Fibroblast of skin of left biceps (primary cell): Measurements from ENCODE around the gene MSI2.

Source experiments
- DNase-seq, 2 experiments: peaks; one replicate each; pipeline ENCODE4 v3.0.0-alpha.2; 2013; ENCODE audit warnings: low read depth in 2 of 2

MSI2 gene

DNA sequence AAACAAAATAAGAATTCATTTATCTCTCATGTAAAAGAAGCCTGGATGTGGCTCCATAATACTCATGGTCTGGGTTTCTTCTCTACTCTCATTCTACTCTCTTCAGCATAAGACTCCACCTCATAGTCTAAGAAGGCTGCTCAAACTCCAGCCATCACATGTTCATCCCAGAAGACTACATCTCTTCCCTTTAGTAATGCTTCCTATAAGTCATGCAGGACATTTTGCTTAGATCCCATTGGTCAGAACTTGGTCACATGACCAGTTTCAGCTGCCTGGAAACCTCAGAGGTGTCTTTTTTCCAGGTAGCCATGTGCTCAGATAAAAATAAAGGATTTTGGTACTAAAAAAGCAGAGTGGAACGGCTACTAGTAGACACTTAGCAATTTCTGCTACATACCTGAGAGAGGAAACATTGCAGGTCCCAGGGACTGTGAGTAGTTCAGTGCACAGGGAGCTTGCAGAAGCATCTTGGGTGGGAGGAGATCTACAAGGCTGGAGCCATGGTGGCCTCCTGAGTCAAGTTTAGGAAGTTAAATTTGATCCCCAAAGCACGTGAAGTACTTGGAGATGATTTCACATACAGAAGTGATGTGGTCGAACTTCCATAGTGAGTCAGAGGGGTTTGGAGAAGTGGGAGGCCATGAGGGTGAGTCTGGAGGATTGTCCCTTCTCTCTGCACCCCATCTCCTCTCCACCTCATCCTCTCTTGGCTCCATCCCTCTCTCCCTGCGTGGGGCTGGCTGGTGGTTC lies 378.6 kb downstream of the MSI2 start:
- no peak for DNase-seq

DNA sequence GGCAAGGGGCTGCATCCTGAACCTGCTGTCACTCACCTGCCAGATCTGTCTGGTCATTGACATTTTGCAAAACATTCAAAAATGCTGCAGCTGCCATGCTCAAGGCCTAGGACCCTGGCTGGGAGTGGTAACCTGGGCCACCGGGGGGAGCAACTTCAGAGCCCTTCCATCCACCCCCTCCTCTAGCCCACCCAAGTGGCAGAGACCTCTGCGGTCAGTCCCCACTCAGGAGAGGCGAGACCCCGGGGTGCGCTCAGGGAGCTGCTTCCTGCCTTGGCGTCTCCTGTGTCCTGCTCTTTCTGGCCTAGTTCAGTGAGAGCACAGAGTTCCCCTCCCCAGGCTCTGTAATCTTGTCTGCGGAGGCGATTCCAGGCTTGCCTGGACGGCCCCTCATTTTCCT lies 380.0 kb downstream of the MSI2 start:
- no peak for DNase-seq

DNA sequence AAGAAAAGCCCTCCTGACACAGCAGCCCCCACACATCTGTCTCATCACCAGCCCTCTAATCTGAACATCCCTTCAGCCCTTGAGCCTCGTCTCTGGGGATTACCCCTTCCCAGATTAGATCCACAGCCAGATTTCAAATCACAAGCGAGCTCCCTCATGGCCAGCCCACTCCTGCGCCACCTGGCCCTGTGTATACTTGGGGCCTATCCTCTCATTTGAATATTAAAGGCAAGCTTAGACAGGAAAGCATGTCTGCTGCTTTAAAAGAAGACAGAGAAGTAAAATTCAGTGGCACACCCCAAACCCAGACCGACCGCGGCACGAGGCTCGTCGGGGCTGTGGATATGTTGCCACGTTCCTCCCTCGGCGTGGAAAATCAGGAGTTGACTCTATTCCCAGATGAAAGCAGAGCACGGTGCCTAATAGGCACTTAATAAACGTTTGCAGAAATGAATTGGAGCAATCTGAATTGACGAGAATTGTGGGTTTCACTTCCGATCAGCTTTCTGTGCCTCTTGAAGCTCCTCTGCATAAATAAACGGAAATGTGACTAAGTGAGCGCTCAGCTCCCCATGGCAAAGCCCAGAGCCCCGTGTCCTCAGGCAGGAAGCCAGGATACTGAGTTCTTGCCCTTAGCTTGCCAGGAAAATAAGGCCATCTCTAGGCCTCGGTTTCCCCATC lies 380.8 kb downstream of the MSI2 start:
- DNase-seq: no peak

DNA sequence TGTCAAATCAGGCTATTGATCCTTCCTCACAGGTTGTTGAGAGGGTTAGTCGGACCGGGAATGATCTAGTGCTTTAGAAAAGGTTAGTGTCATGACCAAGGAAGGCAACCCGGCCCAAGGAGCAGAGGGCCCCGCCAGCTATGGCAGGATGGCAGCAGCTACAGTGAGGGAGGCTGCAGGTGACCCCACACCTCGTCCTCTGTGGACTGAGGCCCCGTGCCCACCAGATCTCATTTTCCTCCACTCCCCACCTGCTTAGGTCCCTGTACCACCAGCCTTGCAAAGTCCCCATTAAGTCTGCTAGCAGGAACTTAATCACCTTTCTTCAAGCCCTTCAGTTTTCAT lies 381.3 kb downstream of the MSI2 start:
- no peak for DNase-seq

DNA sequence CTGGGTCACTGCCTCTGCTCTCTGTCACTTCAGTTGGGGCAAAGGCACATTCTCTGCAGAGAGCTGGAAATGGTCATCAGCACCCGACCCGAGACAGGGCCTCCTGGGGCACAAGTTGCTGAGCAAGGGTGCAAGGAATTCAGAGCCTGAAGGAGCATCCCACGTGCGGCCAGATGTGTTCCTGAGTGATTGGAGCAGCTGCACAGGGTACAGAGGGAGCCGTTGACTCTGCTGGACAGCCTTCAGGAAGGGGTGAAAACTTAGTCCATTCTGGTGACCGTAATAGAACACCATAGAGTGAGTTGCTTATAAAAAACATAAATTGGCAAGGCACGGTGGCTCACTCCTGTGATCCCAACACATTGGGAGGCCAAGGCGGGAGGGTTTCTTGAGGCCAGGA lies 382.0 kb downstream of the MSI2 start:
- DNase-seq: no peak

DNA sequence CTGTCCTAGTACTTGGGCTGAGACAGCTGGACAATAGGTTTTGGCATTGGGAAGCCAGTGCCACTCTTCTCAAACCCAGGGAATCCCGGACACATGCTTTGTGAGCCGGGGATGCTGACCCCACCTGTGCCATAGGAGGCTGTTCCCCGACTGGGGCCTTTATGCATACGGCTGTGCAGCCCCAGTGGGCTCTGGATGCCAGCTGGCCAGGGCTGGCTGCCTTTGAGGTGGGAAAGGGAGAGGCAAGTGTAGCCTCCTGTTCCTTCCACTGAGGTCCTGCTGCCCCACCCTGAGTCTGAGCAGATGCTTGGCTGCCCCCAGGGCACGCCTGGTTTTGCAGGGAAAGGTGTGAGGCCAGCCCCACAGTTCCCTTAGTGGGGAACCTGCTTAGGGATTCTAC lies 383.1 kb downstream of the MSI2 start:
- no peak for DNase-seq

DNA sequence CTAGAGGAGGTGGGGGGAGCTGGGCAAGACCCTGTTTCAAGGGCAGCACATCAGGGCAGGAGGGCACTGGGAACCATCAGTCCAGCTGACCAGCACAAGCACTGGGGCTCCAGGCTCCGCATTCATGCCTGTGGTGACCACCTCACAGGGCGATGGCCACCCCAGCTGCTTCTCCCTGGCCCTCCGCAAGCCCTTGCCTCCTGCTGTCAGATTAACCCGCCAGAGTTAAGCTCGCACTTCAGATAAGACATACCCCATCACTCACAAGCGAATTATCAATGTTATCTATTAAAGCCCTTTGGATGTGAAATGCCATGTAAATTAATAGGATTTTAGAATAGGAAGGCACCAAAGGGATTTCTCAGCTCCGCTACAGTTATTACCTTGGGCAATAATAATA lies 383.8 kb downstream of the MSI2 start:
- DNase-seq: no peak

DNA sequence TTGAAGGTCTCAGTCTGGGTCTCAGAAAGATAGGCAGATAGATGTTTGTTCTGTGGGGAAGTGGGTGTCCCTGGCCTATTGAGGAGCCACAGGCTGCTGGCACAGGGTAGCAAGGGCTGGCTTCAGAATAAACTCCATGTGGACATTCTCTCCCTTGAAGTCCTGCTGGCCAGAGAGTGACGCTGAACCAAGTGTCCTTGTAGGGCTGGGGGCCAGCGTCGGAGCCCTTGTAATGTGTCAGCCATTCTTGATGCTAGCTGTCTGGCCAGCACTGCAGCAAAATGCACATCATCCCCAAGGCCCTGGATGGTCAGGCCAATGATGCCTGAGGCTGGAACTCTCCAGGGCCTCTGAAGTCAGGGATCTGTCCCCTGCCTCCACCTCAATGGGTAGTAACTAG lies 385.4 kb downstream of the MSI2 start:
- no peak for DNase-seq

DNA sequence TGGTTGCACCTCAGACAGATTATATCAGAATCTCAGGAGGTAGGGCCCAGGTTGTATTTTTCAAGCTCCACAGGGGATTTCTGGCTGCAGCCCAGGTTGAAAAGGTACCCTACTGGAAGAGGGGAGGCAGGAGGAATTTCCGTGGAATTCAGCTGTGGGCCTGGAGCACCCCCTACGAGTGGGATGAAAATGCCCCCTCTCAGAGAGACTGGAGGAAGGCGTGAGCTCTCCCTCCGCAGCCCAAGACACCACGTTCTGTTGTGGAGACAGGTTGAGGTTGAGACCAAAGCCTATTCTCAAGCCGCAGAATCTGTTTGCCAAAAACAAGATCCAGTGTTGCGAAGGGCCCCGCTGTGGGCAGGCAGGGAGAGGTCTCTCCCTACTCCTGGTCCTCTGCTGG lies 386.7 kb downstream of the MSI2 start:
- no peak for DNase-seq

DNA sequence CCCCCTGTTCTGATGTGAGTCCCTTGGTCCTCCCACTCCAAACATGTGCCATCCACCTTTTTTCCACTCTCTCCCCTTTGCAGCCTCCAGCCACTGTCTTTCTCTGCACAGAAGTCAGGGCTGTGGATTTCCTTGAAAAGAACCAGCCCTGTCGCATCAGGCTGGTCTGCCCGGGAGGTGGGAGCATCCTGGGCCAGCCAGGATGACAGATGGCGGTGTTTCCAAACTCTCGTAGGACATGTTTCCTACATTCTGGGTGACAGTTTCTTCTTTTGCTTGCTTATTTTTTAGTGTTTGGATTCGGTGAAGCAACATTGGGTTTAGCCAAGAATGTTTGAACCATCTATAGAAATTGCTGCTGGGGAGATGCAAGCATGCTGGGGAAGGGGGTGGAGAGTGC lies 388.0 kb downstream of the MSI2 start:
- no peak for DNase-seq

DNA sequence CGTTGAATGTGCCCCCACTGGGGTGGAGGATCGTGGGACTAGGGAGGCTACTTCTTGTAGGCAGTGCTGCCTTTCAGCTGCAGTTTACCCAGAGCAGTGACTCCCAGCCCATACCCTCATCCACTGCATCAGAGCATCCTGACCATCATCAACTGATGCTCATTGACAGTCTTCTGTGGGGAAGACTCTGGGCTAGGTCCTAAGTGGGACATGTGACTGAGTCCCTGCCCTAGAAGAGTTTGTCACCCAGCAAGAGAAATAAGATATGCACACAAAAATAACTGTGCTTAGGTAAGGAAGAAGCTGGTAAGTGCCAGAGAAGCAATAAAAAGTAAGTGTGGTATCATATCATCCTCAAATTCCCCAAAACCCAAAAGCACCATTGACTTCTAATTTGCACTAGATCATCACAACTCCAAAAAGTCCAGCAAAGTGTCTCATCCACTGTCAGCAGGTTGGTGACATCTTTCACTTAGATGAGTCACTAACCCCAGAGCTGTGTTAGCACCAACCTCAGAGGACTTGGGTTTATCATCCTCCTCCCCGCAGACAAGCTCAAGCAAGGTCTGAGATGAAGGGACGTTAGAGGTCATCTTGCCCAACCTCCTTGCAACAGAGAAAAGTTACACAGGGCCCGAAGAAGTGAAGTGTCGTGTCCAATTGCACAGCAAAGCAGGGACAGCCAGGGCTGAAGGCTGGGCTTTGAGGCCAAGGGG lies 389.8 kb downstream of the MSI2 start:
- no peak for DNase-seq

DNA sequence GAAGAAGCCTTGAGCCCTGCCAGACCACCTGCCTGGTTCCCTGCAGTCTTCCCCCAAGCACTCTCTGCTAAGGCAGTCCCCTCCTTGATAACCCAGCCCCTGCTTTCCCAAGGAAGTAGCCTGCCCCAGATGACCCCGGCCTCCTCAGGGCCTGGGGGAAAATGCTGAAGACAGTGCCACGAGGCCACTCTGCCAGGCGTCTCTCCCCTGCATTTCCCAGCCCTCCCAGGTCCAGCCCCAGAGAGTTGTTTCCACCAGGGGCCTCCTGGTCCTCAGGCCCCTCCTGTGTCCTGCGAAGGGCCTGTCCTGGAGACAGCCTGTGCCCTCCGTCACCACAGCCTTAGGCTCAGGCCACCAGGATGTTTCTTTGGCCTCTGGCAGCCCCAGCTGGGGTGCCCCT lies 392.4 kb downstream of the MSI2 start:
- no peak for DNase-seq

DNA sequence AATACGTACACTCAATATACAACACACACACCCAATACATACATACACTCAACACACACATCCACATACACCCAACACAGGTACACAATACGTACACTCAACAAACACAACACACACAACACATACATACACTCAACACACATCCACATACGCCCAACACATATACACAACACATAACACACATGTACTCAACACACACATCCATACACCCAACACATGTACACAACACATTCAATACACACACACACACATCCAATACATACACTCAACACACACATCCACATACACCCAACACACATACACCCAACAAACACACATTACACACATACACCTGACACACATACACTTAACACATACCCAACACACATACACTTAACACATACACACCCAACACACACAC lies 392.9 kb downstream of the MSI2 start:
- no peak for DNase-seq

DNA sequence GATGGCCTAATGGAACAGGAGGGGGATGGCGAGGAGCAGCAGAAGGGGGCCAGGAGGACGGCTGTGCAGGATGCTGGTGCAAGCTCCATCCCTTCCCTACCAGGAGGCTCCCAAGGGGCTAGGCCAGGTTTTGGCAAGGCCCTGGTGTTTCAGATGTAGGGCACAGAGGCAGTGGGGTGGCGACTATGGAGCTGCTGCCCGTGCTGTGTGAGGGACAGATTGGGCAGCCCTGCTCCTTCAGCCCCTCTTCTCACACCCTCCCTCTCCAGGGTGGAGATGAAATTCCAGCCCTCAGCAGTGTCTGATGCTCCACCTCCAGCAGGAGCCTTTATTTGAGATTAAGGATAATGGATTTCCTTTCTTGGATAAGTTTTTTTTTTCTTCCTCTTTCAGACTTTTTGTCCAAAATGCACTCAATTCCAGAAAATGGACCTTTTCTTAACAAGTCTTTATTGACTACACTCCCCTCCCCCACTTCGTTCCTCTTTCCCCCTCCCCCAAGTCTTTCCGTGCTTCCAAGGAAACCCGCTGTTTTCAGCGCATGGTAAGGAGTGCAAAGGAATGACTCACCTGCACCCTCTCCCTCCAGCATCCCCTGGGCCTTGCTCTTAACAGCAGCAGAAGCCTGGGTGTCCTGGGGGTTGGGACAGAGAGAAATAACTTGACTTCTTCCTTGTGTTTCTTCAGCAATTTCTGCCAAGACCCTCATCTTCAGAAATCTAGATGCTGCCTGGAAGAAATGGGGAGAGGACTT lies 393.6 kb downstream of the MSI2 start:
- peak; percentile 22 to 26 for DNase-seq

DNA sequence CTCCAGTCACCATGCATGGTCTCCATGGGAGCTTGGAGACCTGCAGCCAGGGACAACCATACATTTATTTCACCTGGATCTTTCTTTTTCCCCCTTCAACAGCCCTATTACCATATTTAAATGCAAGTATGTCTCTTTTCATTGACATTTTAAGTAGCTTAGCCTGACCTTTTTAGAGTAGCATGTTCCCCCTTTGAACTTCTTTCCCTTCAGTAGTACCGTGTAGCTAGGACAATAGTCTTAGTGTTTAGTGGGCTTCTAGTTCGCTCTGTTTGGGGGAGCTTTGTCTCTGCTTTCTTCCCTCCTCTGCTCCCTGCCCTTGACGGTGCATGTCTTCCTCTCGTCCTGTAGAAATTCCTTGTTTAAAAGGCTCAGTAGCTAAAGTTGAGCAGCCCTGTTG lies 394.2 kb downstream of the MSI2 start:
- no peak for DNase-seq

DNA sequence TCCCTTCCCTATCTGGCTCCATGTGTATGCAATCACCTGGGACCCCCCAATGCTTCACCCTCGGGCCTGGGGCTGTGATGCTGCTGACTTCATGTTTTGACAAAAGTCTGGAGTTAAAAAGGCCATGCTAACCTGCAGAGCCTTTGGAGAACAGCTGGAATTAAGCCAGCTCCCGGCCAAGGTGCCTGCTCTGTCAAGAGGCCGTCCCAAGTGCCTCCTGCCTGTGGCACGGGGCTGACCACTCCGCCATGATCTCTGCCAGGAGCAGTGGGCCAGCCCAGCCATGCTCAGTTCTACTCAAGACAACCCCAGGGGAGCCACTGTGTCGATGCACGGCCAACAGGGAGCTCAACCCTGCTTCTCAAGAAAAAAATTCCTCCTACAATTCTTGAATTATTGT lies 395.1 kb downstream of the MSI2 start:
- DNase-seq: no peak

DNA sequence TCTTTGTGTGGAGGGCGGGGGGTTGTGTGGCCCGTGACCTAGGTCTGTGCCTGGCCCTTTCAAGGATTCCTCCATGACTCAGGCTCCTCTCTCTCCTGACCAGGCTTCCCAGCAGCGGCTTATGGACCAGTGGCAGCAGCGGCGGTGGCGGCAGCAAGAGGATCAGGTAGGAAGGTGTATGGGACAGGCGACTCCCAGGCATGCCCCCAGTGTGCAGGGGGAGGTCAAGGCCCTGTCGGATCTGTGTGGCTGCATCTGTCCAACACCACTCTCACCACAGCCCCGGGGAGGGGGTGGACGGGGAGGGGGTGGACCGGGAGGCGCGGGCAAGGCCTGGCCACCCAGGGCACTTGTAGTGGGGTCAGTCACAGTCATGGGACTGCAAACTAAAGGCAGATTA lies 395.7 kb downstream of the MSI2 start:
- DNase-seq: no peak

DNA sequence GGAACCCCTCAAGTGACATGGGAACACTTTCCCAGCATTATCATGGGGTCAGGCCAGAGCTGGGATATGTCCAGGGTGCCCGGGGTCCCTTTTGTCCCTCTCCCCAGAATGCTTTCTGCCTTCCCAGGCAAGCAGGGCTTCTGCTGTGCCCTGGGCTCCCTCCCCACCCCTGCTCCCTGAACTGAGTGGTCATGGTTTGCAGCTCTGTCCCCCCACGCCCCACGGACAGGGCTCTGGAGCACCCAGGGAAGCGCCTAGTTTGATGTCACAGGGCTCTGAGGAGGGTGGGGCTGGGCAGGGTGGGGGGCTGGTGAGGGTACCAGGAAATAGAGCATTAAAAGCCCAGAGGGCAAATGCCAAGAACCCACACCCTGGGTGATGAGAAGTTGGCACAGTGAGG lies 396.5 kb downstream of the MSI2 start:
- DNase-seq: no peak

DNA sequence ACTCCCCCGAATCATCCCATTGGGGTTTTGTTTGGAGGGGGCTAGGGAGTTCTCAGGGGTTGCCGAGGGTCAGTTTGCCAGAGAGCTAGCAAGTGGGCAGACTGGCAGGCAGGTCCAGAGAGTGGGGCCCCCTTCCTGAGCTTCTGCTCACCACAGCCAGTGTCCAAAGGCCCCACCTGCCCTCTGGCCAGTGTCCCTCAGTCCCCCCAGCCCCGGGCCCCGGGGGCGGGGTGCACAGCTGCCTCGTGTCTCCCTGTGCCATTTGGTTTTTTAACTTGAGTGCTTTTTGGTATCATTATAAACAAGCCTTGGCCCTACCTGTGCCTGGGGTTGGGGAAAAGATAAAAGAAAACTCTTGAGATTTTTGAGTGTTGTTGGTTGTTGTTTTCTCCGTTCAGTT lies 397.0 kb downstream of the MSI2 start:
- no peak for DNase-seq

DNA sequence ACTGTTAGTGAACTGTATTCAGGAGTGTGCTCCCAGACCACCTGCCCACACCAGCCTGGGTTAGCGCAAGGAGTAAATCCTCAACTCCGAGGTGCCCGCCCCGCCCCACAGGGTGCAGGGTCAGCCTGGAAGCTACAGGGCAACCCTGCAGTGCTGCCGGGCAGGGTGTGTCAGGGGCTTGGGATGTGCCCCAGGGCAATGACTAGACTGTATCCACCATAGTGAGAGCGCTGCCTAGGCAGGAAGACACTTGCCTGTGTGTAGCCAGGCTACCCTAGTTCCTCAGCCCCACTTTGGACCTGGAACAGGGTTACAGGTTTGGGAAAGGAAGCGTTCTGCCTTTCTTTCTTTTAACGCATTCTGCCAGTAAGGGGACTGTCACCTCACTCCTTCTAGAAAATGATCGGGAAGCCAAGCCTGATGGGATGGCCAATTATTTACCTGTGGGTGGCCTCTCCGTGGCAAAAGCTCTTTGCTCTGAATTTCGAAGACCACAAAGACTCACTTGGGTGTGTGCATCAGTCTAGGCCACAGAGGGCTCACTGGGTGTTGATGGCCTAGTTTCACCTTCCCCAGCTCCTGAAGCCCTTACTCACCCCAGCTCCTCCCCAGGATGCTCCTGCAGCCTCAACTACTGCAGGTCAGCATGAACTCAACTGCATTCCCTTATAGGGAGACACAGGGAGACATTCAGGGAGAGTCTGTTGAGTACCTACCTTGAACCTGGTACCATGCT lies 397.9 kb downstream of the MSI2 start:
- no peak for DNase-seq

DNA sequence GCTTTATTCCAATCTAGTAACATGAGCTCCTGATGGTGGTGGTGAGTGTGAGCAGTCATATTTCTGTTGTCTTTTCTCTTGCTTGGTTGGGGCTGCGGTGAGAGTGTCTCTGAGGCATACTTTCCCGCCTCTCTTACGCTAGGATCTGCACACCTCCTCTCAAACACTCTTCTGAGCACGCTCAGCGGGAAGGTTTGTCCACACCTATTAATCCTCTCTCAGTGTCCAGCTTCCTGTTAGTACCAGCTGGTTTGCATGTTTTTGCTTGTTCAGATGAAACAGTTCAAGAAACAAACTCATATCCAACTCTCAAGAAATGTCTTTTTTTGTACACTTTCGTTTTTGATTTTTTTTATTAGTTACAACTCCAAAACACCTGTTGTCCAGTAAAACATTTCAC lies 399.2 kb downstream of the MSI2 start:
- DNase-seq: no peak

DNA sequence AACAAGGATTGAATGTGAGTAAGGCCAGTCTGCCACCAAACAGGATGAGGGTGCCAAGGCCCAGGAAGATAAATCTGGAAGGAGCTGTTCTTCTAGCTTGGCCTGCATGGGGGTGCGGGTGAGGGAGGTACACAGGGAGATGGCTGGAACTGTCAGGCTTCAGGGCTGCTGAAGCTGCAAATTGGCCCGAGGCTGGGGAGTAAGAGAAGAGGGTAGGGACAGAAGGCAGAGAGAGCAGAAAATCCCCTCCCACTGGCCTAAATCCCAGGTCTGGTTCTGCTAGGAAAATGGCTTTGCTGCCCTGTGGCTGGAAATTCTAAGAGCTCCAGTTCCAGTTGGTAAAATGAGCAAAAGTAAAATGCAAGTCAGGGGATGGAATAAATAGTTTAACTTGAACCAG lies 400.9 kb downstream of the MSI2 start:
- DNase-seq: no peak
